GM19455 (cell line): ENCODE results near the gene CUX1.
"Not testable (repeated sequence)": the region's sequence is repeated elsewhere in the genome, so short reads cannot be mapped to it uniquely, and the experiment has no call there.

Source experiments
- ATAC-seq: cut with Tn5 transposase; IDR thresholded peaks from one replicate; pipeline ENCODE4 v1.9.1; 2021; ENCODE audit not compliant: unreplicated experiment

Gene CUX1

GRCh38 chr7:102039706-102040105 lies 222.3 kb downstream of the CUX1 start:
- ATAC-seq: no peak

DNA sequence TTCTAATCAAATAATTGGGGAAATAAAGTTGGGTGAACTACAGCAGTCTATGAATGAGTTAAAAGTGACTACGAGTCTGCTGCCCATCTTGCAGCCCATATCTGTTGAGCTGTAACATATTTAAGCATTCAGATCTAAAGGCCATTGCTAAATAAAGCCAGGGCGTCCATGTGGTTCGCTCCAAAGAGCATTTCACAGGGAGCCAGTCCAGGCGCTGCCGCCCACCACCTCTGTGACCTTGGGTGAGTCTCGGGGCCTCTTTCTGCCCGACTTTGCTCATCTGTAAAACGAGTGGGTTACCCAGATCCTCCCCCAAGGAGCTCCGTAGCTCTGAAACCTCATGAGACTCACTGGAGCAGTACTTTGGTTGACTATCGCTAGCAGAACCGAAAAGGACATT lies 223.1 kb downstream of the CUX1 start:
- no peak for ATAC-seq

- no peak for ATAC-seq
Measured at GRCh38 chr7:102042016-102042656, 224.7 kb downstream of the CUX1 start.

DNA sequence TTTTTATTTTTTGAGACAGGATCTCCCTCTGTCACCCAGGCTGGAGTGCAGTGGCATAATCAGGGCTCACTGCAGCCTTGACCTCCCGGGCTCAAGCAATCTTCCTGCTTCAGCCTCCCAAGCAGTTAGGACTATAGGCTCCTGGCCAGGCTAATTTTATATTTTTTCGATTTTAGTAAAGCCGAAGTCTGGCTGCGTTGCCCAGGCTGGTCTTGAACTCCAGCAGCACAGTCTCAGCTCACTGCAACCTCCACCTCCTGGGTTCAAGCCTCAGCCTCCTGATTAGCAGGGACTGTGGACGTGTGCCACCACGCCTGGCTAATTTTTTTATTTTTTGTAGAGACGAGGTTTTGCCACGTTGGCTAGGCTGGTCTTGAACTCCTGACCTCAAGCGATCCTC lies 225.4 kb downstream of the CUX1 start:
- not testable (repeated sequence) for ATAC-seq

- no peak for ATAC-seq
Measured at GRCh38 chr7:102044641-102044983, 227.2 kb downstream of the CUX1 start.

DNA sequence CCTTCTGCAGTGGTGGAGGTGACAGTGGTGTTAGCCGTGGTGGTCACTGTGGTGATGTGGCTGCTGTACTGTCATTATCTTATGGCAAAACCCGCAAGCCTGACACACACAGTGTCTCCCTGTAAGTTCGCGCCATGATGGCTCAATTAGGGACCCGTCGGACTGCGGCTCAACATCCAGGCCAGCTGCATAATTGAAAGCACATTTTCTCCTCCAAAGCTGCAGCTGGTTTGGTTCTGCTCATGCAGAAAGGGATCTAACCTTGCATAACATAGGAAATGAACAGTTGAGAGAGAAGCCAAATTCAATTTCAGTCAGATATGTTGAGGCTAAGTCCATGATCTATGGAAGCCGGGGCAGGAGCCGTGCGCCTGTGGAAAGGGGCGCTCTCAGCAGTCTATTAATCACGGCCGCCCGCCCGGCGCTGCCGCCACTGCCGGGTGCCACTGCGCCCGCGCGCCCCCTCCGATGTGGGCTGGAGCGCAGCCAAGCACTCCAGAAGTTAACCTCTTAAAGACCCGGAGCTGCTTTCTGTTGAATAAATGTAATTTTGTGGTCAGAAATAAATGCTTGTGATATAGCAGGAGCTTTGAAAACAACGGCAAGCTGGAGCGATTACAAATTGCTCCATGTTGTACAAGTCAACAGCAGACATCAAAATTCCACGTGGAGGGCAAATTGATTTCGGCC lies 227.7 kb downstream of the CUX1 start:
- ATAC-seq: no peak

- no peak for ATAC-seq
Measured at GRCh38 chr7:102045681-102046372, 228.4 kb downstream of the CUX1 start.

DNA sequence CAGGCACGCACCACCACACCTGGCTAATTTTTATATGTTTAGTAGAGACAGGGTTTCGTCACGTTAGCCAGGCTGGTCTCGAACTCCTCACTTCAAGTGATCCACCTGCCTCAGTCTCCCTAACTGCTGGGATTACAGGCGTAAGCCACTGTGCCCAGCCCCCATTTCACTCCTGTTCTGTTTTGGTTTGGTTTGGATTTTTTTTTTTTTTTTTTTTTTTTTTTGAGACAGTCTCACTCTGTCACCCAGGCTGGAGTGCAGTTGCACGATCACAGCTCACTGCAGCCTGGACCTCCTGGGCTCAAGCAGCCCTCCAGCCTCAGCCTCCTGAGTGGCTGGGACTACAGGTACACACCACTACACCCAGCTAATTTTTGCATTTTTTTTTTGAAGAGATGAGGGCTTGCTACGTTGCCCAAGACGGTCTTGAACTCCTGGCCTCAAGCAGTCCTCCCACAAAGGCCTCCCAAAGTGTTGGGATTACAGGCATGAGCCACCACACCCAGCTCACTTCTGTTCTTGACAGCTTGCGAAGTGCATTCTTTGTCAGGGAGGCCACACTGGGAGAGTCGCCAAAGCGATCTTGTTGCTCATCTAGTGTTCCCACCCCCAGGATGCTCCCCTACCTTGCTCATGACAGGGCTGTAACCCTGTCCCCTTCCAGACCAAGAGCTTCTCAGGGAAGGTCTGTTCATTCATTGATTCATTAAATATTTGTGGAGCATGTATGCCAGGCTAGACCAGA lies 229.1 kb downstream of the CUX1 start:
- ATAC-seq: no peak

DNA sequence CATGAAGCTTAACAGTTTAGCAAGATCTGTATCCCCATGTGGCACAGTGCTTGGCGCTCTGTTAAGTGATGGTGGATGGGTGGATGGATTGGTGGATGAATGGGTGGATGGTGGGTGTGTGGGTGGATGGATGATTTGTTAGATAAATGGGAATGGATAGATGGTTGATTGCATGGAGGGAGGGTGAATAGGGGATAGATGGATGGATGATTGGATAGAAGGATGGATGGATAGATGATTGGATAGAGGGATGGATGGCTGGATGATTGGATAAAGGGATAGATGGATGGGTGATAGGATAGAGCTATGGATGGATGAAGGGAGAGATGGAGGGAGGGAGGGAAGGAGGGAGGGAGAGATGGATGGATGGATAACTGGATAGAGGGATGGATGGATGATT lies 229.7 kb downstream of the CUX1 start:
- no peak for ATAC-seq

DNA sequence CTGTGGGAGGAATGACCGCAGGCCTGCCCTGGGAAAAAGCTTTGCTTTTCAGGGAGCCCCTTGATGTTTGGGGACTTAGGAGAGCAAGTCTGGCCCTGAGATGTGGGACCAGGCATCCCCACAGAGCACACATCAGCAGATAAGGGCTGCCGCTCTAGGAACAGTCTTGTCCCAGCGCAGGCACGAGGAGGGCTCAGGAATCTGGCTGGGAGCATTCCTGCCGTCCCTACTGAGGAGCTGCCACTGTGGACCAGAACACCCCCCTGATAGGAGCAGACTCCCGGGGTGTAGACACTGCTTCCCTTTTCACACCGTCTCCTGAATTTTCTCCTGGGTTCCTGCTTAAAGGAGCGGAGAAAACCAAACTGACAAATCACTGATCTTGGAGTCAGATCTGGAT lies 232.3 kb downstream of the CUX1 start:
- ATAC-seq: no peak

DNA sequence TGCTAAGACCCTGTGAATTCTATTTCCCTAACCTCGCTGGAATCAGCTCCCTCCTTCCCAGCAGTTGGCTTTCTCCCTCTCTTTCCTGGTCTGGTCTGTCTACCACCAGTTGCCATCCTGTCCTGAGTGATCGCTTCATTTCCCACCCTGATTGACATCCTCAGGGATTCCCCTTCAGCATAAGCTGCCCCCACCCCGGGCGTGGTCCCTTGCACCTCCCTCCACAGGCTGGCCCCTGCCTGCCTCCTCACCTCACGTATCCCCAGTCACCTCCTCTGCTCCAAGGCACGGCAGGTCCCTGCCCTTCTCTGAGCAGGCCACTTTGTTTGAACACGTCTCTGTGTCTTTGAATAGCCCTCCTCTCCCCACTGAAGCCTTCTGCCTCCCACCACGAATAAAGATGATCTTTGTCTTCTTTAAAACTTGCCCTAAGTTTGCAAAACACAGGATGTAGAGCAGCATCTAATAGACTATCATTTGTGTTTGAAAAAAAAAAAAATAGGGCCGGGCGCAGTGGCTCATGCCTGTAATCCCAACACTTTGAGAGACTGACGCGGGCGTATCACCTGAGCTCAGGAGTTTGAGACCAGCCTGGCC lies 233.5 kb downstream of the CUX1 start:
- ATAC-seq: no peak

GRCh38 chr7:102051736-102052135 lies 234.3 kb downstream of the CUX1 start:
- not testable (repeated sequence) for ATAC-seq

DNA sequence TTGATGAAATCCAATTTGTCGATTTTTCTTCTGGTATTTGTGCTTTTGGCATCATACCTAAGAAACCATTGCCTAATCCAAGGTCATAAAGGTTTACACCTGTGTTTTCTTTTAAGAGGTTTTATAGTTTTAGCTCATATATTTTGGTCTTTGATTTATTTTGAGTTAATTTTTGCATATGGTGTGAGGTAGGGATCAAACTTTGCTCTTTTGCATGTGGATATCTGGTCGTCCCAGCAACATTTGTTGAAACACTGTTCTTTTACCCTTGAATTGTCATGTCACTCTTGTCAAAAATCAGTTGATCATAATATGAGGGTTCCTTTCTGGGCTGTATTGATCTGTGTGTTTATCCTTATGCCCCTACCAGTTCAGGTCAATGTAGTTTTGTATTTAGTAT lies 236.7 kb downstream of the CUX1 start:
- no peak for ATAC-seq

- no peak for ATAC-seq
Measured at GRCh38 chr7:102055181-102055976, 238.0 kb downstream of the CUX1 start.

GRCh38 chr7:102059524-102059923 lies 242.1 kb downstream of the CUX1 start:
- ATAC-seq: no peak

DNA sequence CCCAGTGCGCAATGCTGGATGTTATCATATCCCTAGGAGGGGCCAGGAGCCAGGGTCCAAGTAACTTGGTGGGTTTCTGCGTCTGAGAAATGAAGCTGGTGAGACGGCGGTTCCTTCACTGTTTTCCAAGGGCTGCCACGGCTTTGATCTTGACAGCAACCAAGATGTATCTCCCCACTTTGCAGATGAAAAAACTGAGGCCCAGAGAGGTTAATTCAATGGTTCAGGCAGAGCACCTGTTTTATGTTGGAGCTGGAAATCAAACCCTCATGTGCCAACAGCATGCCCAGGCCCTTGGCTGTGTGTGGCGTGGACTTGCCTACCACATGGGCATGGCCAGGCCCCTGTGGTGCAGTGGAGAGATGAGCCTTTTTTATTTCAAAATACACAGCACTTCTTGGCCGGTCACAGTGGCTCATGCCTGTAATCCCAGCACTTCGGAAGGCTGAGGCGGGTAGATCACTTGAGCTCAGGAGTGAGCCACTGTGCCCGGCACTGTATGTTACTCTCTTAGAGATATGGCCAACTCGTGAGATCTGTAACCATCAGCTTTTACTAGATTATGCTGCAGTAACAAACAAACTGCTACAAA lies 244.0 kb downstream of the CUX1 start:
- ATAC-seq: peak; percentile 8

GRCh38 chr7:102061981-102062390 lies 244.6 kb downstream of the CUX1 start:
- peak; percentile 58 for ATAC-seq

DNA sequence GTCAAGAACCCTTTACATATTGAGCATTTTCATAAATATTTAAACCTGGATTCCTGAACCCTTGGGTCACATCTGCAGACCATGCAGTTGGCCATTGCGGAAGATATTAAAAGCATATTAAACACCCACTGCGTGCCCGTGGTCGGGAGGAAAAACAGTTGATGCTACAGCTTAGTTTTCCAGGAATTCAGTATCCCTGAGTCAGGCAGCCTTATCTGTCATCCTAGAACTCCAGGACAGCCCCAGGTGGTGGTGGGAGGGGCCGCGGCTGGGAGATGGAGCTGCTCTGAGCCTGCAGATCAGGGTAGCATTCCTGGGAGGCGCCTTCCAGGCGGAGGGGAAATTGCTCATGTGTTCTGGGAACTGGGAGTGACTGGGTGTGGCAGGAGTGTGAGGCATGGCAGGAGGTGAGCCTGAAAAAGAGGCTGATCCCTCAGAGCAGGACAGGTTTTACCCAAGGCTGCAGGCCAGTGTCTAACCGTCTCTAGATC lies 246.3 kb downstream of the CUX1 start:
- no peak for ATAC-seq

DNA sequence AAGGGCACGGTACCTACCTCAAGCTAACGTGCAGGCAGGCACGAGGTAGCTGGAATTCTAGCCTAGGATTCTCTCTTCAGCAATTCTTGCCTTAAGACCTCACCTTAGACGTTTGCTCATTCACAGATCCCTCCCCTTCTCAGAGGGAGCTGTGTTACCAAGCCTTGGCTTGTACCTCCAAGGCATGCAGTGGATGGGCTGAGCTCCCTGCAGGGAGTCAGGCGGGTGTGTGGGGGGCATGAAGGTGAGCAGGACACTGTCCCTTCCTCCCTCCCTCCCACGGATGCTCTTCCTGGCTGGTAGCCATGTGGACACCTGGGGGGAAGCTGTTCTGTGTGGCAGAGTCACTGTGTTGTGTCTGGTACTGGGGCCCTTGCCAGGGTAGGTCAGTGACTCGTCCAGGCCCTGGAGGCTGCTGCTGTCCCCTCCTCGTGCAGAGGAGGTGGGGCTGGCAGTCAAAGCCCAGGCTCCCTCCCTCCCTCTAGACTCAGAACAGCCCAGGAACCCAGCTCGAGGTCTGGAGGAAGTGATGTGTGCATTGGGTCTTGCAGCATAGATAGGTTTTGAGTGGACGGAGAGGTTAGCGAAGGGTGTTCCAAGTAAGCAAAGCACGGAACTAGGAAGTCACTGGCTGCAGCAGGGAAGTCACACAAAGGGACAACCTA lies 247.1 kb downstream of the CUX1 start:
- ATAC-seq: no peak
